GM20000 (cell line): ENCODE measurements around the gene ARL4C.

Source experiments
- DNase-seq: peaks from one replicate; pipeline ENCODE4 v3.0.0; 2012; ENCODE audit warnings: low spot score
- TF ChIP-seq, protein P1 (sequence below): IDR thresholded peaks from 2 replicates; pipeline ENCODE4 v1.5.1; 2012; ENCODE audit warnings: mild to moderate bottlenecking, control low read depth; ENCODE audit errors: extremely low read depth, missing control alignments

ARL4C gene

DNA sequence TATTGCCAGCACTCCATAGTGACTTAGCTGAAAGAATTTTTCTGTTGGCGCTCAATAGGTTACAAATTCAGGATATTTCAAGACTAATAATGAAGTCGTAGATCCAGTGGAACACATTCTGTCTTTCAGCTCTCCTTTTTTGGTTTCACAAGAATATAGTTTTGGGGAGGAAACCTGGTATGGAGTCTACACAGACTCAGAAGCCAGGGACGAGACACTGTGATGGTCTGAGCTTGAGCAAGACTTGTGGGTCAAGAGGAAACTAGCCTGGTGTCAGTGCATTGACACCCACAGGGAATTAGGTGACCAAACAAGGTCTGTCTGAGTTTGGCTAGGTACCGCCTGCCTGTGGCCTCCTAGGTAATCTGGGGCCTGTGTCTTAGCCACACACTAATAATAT, 26.9 kb downstream of the ARL4C start:
- DNase-seq: no peak
- TF ChIP-seq, protein P1, sequence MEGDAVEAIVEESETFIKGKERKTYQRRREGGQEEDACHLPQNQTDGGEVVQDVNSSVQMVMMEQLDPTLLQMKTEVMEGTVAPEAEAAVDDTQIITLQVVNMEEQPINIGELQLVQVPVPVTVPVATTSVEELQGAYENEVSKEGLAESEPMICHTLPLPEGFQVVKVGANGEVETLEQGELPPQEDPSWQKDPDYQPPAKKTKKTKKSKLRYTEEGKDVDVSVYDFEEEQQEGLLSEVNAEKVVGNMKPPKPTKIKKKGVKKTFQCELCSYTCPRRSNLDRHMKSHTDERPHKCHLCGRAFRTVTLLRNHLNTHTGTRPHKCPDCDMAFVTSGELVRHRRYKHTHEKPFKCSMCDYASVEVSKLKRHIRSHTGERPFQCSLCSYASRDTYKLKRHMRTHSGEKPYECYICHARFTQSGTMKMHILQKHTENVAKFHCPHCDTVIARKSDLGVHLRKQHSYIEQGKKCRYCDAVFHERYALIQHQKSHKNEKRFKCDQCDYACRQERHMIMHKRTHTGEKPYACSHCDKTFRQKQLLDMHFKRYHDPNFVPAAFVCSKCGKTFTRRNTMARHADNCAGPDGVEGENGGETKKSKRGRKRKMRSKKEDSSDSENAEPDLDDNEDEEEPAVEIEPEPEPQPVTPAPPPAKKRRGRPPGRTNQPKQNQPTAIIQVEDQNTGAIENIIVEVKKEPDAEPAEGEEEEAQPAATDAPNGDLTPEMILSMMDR: no peak

DNA sequence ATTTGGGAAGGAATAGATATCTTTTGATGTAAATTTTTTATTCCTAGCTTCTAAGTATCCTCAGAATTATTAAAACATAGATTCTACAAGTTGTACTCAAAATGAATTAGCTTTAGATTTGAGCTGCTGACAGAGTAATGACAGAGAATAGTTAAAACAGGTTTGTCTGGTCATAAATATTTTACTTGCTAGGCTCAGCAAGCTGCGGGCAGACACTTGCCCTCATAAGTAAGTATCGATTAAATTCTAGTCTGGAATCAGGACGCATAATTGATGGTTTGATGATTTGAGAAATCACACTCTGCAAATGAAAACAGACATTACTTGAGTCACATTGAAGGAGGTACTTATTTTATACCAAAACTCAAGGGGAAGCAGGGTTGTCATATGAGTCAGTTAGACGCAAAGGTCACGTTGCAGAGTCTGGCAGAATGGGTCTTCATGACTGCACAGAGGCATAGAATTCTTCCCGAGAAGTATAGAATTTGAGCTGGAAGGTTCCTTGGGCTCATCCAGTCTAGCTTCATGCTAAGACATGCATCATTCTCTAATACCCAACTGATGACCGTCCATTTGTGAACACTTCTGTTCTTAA, 27.5 kb downstream of the ARL4C start:
- DNase-seq: no peak

DNA sequence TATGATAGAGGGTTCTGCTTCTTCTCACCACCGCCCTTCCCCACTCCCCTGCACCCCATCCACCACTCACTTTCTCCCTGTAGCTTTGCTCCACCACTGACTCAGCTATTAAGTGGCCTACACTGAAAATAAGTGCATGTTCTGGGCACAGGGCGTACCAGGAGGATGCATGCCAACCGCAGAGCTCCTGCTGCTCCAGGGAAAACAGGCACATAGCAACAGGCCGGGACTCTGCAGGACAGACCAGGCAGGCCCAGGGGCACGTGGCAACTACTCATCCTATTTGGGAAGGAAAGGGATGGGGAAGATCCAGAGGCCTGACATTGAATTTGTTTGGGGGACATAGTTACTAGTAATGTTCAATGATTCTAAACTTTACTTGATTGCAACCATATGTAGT, 28.4 kb downstream of the ARL4C start:
- TF ChIP-seq, protein P1: no peak

More for the DNA sequence above, 27.5 kb downstream of the ARL4C start:
- TF ChIP-seq, protein P1: no peak

DNA sequence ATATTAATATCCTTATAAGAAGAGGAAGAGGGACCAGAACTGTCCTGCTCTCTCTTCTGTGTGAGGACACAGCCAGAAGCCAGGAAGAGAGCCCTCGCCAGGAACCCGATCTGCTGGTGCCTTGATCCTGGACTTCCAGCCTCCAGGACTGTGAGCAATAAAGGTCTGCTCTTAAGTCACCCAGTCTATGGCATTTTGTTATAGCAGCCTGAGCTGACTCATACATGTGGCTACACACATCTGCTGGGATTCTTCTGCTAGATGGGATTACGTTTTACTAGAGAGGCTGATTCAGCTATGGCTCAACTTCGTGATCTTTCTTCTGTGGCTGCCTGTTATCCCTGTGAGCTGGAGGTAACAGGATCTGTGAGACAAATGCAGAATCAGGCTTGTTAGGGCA, 29.6 kb downstream of the ARL4C start:
- TF ChIP-seq, protein P1: no peak
- DNase-seq: no peak

More for the DNA sequence above, 28.4 kb downstream of the ARL4C start:
- DNase-seq: no peak

DNA sequence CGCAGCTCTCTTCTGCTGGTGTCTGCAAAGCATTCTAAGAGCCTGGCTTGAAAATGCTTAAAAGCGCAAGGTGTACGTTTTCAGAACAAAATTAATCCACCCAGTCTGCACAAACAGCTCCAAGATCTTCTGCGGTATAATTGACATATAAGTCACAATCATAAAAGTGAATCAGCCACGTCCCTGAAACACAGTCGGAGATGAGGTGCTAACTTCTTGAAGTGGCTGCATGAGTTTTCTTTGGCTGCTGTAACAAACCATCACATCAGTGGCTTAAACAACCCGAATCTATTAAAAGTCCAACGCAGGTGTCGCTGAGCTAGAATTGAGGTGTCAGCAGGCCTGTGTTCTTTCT, 32.6 kb downstream of the ARL4C start:
- no peak for DNase-seq
- TF ChIP-seq, protein P1: no peak

DNA sequence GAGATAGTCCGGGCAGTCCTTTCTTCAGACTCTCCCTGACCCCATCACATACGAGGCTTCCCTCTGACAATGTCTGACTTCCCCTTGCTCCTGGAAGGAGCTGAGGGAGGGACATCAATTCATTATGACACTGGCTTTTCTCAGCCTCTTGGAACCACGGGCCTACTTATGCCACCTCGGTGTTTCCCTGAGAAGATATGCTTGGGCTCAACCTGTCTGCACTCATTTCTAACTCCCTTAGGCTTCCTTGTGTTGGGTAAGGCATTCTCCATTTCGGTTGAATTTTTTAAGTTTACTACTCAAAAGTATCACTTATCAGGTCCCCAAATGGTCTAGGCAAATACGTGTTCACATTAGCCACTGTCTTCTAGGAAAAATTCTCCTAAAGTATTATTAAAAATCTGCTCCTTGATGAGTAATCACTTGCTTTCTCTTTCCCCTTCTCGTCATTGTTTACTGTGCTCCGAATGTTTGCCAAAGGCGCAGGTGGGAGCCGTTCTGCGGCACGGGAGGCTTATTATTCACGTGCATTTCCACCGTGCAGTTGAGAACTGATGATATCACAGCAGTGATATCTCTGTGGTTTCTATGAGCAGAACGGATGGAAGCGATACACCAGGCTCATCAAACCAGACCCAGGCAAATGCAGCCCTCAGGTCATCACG, 33.1 kb downstream of the ARL4C start:
- no peak for DNase-seq
- TF ChIP-seq, protein P1: no peak

DNA sequence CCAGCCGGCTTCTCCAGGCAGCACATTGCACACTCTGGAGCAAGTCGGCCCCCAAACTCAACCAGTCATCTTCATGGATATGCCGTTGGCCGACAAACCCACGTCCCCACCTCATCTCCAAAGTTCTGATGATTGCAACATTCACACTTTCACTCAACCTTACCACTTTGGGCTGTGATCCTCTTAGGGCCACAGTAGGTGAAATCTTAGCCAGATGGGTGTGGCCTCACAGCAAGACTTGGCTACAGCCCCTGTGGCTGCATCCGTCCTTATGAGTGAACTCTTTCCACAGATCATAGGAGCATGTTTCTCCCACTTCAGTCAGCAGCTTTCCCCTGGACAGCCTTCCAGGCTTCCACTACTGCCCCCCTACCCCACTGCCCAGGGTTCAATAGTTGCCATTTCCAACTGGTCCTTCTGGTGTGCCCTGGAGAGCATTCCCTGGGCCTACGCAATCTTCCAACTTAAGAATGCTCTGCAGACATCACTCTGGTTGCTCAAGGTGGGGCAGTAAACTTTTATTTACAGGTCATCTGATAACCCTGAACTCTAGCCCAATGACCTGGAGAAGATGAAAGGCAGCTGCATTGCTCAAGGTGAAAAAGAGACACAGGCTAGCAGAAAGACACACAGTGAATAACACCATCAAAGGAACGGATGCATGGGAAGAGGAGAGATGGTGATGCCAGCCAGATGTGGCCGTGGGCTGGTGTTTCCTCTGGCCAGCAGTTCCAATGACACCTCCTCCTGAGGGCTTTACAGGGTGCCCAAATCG, 34.5 kb downstream of the ARL4C start:
- TF ChIP-seq, protein P1: no peak
- no peak for DNase-seq
